Measurements from ENCODE around the gene NPFFR1.

Gene NPFFR1

GRCh38 chr10:70315815-70316214 lies 32.0 kb upstream of the NPFFR1 start:
- DNase-seq, result no peak

DNA sequence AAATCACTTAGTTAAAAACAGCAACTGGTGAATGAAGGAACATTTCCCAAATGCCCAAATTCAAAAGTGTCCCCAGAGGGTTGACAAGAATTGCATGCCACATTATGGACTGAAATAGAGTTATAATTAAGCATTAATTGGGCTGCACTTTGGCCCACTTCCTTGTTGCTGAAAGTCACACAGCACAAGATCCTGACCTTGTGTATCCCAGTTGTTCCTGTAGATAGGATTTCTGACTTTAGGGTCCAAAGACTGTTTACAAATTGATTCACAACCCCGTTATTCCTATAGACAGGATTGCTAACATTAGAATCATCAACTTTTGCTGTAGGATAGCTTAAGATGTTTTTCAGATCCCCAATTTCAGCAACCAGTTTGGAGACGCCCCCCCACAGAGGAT lies 31.5 kb upstream of the NPFFR1 start:
- DNase-seq, result no peak

DNA sequence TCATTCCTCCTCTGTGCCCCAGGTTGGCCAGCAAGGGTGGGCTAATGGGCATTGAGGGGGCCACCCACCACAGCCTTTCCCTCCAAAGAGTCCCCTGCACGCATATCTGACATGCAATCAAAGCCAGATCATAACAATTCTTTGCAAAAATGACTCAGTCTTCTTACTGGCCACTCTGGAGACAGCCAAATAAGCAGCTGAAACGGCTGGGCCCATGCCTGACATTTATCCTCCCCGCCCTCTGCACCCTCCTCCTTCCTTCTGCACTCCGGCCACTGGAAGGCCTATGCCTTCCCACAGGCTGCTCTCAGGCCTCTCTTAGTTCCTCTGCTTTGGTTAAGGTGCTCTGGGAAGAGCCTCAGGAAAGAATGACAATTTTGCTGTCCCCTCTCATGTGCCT lies 29.2 kb upstream of the NPFFR1 start:
- no peak for DNase-seq

- DNase-seq, result no peak
Observed at GRCh38 chr10:70312249-70312648, 28.4 kb upstream of the NPFFR1 start.

GRCh38 chr10:70311698-70312097 lies 27.9 kb upstream of the NPFFR1 start:
- DNase-seq, result no peak

- no peak for DNase-seq
Observed at GRCh38 chr10:70309661-70310060, 25.9 kb upstream of the NPFFR1 start.

DNA sequence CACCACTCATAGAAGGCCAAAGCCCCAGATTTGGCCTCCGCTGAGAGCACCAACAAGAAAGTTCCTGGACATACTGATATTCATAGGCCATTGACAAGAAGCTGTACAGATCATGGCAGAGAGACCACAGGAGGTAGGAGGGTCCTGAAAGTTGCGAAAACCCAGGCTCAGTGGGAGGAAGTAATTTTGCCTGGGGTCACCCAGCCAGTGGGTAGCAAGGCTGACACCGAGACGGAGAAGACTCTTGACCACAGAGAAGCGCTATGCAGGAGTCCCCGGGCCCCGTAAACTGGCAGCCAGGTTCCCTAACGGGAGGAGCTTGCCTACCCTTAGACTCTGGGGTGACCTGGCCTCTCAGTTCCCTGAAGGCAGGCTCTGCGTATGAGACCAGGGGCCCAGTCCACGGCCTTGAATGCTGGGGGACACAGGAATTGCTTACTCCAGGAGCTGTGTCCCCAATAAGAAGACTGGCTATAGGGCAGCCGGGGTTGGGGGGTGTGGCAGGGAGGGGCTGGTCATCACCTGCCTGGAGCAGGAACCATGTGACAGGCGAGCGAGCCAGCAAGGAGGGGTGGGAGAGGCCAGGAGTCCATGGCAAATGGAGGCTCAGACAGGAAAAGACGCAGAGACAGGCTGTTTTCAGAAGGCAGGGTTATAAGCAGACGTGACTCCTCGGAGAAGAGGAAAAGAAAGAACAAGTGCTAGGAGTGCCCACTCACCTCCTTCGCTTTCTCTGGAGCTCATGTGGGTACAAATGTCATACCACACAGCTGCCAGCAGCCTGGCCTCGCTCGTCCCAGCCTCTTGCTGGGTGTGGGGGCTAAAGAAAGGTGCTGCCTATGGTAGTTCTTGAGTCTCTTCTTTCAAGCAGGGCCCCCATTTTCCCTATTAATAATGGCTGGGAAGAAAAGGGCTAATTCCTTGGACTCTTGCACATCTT lies 24.6 kb upstream of the NPFFR1 start:
- DNase-seq, result no peak

DNA sequence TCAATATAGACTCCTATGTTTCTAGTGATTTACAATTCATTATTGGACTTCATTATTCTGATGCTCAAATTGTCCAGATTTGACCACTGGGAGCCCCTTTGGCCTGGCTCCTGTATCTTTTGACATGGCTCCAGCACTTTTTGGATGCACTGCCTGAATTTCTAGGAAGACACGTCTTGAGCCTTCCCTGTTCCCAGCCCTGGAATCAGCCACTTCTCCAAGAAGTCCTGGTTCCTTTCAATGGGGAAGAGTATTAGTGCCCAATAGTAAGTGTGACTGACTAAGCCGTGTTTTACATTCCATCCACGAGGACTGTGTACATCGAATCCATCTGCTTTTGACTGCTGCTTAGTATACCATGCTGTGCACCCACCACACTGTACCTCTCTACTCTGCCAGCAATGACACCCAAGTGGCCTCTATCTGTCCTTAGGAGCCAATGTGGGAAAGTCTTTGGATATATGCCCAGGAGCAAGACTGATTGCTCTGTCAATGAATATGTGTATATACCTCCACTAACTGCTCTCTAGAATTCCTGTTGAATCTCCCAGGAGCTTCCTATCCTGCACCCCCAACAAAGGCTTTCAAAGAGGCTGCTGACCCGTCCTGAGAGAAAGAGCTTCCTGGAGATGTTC lies 23.2 kb upstream of the NPFFR1 start:
- DNase-seq, result no peak

DNA sequence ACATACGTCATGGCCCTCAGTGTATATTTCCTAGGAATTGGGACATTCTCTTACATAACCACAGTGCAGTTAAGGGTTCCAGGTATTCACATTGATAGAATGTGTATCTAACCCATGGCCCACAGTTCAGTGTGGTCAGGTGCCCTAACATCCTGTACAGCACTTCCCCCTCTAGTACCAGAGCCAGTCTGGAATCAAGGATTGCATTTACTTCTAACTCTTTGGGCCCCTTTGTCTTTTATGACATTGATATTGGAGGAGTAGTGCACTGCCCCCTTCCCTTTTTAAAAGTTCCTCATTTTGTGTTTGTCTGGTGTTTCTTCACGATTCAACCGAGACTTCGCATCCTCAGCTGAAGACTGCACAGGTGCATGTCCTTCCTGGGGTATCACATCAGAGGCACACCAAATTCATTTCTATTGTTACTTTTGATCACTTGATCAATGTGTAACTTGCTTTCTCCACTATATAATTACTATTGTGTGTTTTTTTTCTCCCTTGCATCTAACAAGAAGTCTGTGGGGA lies 22.4 kb upstream of the NPFFR1 start:
- DNase-seq, result no peak

DNA sequence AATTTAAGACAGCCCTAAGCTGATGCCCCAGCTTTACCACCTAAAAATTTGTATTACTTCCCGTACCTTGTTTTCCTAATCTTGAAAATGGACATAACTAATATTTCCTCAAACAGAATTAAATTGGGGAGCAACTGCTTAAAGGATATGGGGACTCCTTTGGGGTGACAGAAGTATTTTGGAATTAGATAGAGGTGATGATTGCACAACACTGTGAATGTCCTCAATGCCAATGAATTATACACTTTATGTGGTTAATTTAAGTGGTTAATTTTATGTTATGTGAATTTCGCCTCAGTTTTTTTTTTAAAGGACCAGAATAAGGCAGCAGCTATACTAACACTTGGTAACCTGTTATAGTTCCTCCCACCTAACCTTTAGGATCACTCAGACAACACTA lies 19.9 kb upstream of the NPFFR1 start:
- no peak for DNase-seq

DNA sequence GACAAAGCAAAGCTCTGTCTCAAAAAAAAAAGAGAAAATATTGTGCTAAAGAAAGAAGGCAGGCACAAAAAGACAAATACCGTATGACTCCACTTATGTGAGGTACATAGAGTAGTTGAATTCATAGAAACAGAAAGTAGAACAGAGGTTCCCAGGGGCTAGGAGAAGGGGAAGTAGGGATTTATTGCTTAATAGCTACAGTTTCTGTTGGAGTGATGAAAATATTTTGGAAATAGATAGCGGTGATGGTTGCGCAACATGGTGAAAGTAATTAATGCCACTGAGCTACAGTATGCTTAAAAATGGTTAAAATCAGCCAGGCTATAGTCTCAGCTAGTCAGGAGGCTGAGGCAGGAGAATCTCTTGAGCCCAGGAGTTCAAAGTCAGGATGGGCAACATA lies 18.5 kb upstream of the NPFFR1 start:
- DNase-seq, result no peak

DNA sequence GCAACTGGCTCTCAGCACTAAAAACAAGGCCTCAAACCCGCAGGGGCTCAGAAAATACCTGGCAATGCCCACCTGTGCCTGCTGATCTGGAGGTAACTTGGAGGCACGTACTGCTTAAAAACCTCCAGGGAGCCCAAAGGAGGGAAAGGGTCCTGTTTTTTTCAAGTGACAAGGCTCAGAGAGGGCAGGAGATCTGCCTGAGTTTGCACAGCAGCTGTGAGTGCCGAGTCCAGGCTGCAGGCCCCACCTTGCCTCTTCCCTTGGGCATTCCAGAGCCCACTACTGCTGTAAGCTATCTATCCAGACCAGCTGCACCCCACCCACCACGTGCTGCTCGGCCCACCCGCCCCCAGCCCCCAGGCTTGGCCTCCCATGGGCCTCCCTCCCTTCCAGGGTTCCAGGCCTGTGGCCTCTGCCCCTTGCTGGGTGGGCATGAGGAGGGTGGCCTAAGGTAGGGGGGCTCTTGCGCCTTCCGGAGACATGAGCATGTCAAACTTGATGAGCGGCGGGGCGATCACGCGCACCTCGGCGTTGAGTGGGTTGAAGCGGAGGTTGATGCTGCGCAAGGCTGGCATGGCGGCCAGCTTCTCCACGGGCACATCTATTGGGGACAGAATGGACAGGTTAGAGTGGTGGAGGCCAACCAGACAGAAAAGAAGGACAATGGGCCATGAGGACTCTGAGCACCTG lies 17.2 kb upstream of the NPFFR1 start:
- no peak for DNase-seq

DNA sequence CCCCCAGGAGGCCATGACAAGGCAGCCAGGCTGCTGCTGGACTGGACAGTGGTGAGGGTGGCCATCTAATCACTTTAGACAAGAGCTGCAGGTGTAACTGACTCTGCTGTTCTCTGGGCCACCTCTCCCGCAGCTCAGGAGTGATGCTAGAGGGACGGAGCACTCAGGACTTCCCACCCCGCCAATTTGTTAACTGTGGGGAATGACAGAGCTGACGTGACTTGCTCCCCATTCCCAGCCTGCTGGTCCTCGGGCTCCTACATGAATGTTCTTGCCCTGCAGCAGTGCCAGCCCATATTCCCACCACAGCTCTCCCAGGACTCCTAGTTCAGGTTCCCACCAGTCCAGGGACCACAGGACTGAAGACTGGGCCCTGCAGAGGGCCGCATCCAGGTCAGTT lies 16.7 kb upstream of the NPFFR1 start:
- DNase-seq, result no peak

- no peak for DNase-seq
Observed at GRCh38 chr10:70299876-70300275, 16.1 kb upstream of the NPFFR1 start.

- no peak for DNase-seq
Observed at GRCh38 chr10:70298393-70298792, 14.6 kb upstream of the NPFFR1 start.

- no peak for DNase-seq
Observed at GRCh38 chr10:70297224-70297623, 13.4 kb upstream of the NPFFR1 start.

- DNase-seq, result no peak
Observed at GRCh38 chr10:70296406-70296899, 12.6 kb upstream of the NPFFR1 start.

GRCh38 chr10:70295926-70296325 lies 12.1 kb upstream of the NPFFR1 start:
- DNase-seq, result no peak

GRCh38 chr10:70295321-70295720 lies 11.5 kb upstream of the NPFFR1 start:
- DNase-seq, result peak in 1 of 56 donors; percentile 27

- DNase-seq, result no peak
Observed at GRCh38 chr10:70293169-70293843, 9.5 kb upstream of the NPFFR1 start.

GRCh38 chr10:70292004-70292403 lies 8.2 kb upstream of the NPFFR1 start:
- no peak for DNase-seq

Measured in amygdala (tissue), 56 donors.